ENCODE measurements around the gene MED26. TPM values are rescaled to one million over a fixed set of nuclear protein-coding genes. Genes with fewer than 3 reads are reported as not detected.

The MED26 gene
- total and polyA plus RNA-seq, 10 of the 15 experiments (the other 5 are each of a cell fraction or from before 2014, with no cell fraction given), result 1.1 to 21.4 (median 9.7) TPM

DNA sequence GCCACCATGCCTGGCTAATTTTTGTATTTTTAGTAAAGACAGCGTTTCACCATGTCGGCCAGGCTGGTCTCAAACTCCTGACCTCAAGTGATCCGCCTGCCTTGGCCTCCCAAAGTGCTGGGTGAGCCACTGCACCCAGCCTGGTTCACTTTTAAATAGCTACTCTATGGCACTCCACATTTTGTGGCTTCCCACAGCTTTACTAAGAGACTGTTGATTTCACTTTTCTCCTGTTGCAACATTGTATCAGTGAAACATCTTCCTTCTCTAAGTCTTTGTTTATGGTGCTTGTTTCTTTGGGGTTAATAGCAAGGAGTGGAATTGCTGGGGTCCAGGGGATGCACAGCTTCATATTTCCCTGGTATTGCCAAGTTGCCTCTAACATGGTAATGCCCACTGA lies 45.2 kb upstream of the MED26 start:
- DNase-seq (ENCODE audit: low read depth, low spot score) (no peak), FAIRE-seq (no peak), ATAC-seq (no peak)
- no peaks in the 10 kb centered on the region for H4K20me1 ChIP-seq (ENCODE audit: control insufficient read depth, insufficient read depth)
- H3K27me3 ChIP-seq (replicated peaks in 1 of 2; ENCODE audit: control insufficient read depth in 2 of 2, insufficient read depth in 2 of 2, low read length in 1 of 2), result no peaks in the 10 kb centered on the region
- ChIA-PET RAD21 (ENCODE audit: unreplicated experiment) (no interaction called here), POLR2A (no interaction called here), SMC1A (ENCODE audit: uncharacterized antibody, unreplicated experiment) (interaction anchor here (0.7 kb wide), 1 partner anchor 12 kb away, joined by 3 read pairs; the partner anchor contains the start of gene TMEM38A), CTCF (no interaction called here)
- peaks cover 1% of the 10 kb centered on the region; the same call in 1 of the 2 replicates for H3K79me2 ChIP-seq (ENCODE audit: control insufficient read depth, insufficient read depth, low read length)
- H3K9me3 ChIP-seq (replicated peaks; ENCODE audit: control insufficient read depth, insufficient read depth, low read length), result no peaks in the 10 kb centered on the region
- no peaks in the 10 kb centered on the region for H3K4me1 ChIP-seq (ENCODE audit: control insufficient read depth, insufficient read depth, low read length)
- no peak overlapping the region for H3K4me2 ChIP-seq (ENCODE audit: control insufficient read depth, insufficient read depth)
- H3K36me3 ChIP-seq (ENCODE audit: control insufficient read depth in 2 of 2, insufficient read depth in 2 of 2, low read length in 1 of 2), result peaks cover 0 to 2% of the 10 kb centered on the region in 2 experiments; a peak in 3 of 4 replicates
- BruUV-seq (replicated peaks), result no TSS peak
- intact Hi-C loops (cut with micrococcal nuclease; ENCODE audit: unreplicated experiment), result no loop called here
- TF ChIP-seq CHD2 (IDR thresholded peaks at IDR 0.05; ENCODE audit: borderline replicate concordance, low read depth, low read length) (no peak), KAT2A (conservative IDR thresholded peaks at IDR 0.05; ENCODE audit: control insufficient read depth, low read depth, low read length) (no peak), ESRRA (IDR thresholded peaks at IDR 0.05; ENCODE audit: low read length) (no peak), LARP7 (IDR thresholded peaks at IDR 0.05) (no peak), DPF2 (IDR thresholded peaks at IDR 0.05) (no peak), STAT1 (conservative IDR thresholded peaks at IDR 0.05) (no peak), CHD1 (IDR thresholded peaks at IDR 0.05; ENCODE audit: low read depth, low read length) (no peak), RAD21 (IDR thresholded peaks at IDR 0.05; ENCODE audit: insufficient read depth, low read depth, low read length) (no peak), JUNB (IDR thresholded peaks at IDR 0.05) (no peak), KDM1A (IDR thresholded peaks at IDR 0.05; ENCODE audit: borderline replicate concordance) (no peak), YY1 (IDR thresholded peaks at IDR 0.05; ENCODE audit: low read depth, low read length) (no peak), ZNF217 (IDR thresholded peaks at IDR 0.05) (no peak), SPI1 (IDR thresholded peaks at IDR 0.05; ENCODE audit: borderline replicate concordance, insufficient read depth, low read depth, low read length) (no peak)
- TF ChIP-seq, protein P1, sequence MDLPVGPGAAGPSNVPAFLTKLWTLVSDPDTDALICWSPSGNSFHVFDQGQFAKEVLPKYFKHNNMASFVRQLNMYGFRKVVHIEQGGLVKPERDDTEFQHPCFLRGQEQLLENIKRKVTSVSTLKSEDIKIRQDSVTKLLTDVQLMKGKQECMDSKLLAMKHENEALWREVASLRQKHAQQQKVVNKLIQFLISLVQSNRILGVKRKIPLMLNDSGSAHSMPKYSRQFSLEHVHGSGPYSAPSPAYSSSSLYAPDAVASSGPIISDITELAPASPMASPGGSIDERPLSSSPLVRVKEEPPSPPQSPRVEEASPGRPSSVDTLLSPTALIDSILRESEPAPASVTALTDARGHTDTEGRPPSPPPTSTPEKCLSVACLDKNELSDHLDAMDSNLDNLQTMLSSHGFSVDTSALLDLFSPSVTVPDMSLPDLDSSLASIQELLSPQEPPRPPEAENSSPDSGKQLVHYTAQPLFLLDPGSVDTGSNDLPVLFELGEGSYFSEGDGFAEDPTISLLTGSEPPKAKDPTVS (IDR thresholded peaks at IDR 0.05; ENCODE audit: low read depth, low read length), result no peak
- TF ChIP-seq, protein P2, sequence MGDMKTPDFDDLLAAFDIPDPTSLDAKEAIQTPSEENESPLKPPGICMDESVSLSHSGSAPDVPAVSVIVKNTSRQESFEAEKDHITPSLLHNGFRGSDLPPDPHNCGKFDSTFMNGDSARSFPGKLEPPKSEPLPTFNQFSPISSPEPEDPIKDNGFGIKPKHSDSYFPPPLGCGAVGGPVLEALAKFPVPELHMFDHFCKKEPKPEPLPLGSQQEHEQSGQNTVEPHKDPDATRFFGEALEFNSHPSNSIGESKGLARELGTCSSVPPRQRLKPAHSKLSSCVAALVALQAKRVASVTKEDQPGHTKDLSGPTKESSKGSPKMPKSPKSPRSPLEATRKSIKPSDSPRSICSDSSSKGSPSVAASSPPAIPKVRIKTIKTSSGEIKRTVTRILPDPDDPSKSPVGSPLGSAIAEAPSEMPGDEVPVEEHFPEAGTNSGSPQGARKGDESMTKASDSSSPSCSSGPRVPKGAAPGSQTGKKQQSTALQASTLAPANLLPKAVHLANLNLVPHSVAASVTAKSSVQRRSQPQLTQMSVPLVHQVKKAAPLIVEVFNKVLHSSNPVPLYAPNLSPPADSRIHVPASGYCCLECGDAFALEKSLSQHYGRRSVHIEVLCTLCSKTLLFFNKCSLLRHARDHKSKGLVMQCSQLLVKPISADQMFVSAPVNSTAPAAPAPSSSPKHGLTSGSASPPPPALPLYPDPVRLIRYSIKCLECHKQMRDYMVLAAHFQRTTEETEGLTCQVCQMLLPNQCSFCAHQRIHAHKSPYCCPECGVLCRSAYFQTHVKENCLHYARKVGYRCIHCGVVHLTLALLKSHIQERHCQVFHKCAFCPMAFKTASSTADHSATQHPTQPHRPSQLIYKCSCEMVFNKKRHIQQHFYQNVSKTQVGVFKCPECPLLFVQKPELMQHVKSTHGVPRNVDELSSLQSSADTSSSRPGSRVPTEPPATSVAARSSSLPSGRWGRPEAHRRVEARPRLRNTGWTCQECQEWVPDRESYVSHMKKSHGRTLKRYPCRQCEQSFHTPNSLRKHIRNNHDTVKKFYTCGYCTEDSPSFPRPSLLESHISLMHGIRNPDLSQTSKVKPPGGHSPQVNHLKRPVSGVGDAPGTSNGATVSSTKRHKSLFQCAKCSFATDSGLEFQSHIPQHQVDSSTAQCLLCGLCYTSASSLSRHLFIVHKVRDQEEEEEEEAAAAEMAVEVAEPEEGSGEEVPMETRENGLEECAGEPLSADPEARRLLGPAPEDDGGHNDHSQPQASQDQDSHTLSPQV (IDR thresholded peaks at IDR 0.05), result no peak
- TF ChIP-seq, protein P3, sequence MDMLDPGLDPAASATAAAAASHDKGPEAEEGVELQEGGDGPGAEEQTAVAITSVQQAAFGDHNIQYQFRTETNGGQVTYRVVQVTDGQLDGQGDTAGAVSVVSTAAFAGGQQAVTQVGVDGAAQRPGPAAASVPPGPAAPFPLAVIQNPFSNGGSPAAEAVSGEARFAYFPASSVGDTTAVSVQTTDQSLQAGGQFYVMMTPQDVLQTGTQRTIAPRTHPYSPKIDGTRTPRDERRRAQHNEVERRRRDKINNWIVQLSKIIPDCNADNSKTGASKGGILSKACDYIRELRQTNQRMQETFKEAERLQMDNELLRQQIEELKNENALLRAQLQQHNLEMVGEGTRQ (IDR thresholded peaks at IDR 0.05; ENCODE audit: borderline replicate concordance, low read depth, low read length), result no peak
- no peak overlapping the region for H3K4me3 ChIP-seq
- H3K27ac ChIP-seq (ENCODE audit: control insufficient read depth, insufficient read depth), result no peak overlapping the region
- no peak overlapping the region for H2AFZ ChIP-seq (ENCODE audit: control insufficient read depth, low read depth, low read length)
- 75% methylated on average over 3 of the region's 3 CpGs for WGBS (ENCODE audit: insufficient coverage, insufficient replicate concordance, low lambda C conversion rate, missing lambda C conversion rate)
- H3K9ac ChIP-seq (ENCODE audit: control insufficient read depth, insufficient read depth, low read length), result no peak overlapping the region
- in situ Hi-C loops (cut with MboI), result no loop called here

Measured in GM12878 (cell line).